Hepatic stellate cell (primary cell): Measurements from ENCODE around the gene ACOXL.

Experiments
- DNase-seq: peaks from one replicate; pipeline ENCODE4 v3.0.0; 2011; ENCODE audit warnings: low spot score

Gene ACOXL

DNA sequence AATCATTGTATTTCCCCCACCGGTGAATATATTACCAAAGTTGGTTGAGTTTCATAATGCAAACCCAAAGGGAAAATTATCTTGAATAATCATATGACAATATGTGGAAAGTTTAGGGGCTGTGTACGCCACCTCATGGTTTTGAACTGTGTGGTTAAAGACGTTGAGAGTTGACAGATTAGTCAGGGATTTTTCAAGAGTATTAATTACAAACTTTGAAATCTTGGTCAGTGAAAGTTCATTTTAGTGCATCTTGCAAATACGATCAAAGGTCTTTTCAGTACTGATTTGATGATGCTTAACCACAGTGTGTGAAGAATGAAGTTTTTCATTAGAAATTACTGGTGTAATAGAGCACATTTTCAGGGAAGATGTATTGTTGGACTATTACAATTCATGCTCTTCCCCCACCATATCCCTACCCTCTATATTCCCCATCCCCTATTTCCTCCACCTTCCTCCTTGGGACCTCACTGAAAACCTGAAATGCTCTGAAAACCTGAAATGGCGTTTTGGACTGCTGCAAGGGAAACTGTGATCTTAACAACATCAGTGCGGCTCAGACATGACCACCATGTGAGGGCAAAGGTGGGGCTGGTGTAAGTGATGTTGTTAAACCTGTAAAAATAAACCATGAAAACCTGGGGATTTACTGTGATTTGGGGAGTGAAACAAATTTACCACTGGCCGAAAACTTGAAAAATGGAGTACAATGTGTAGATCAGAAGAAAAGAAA is 383.8 kb downstream of the ACOXL start:
- DNase-seq = no peak

DNA sequence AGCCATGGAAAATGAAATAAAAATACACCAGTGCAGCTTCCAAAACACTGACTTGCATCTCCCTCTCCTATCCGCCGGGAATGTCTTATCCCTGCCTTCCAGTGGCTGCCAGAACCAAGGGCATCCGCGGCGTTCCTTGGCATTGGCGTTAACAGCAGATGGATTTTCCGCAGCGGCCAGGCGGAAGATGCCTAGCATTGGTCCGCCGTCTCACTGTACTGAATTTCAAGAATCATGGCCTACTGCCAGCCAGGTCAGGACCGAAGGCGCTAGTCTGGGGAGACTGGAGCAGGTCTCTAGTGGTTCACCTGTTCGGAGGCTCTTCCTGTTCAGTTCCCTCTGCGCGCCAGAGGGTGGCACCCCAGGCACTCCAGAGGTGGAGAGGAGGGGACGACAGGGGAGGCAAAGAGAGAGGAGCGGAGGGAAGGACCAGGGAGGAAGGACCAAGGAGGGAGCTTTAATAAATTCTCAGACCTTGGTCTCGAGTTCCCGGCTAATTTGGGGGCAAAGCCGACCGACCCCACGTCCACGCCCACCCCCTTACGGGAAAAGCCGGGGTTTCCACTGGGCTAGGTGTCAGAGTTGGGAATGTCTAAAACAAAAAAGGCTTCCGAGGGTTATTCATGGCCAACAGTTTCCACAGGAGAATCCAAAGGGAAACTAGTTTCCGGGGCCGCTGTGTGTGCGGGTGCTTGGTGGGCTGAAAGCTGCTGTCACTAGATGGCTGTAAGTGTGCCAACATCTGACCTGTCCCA is 384.6 kb downstream of the ACOXL start:
- peak; percentile 85 for DNase-seq

DNA sequence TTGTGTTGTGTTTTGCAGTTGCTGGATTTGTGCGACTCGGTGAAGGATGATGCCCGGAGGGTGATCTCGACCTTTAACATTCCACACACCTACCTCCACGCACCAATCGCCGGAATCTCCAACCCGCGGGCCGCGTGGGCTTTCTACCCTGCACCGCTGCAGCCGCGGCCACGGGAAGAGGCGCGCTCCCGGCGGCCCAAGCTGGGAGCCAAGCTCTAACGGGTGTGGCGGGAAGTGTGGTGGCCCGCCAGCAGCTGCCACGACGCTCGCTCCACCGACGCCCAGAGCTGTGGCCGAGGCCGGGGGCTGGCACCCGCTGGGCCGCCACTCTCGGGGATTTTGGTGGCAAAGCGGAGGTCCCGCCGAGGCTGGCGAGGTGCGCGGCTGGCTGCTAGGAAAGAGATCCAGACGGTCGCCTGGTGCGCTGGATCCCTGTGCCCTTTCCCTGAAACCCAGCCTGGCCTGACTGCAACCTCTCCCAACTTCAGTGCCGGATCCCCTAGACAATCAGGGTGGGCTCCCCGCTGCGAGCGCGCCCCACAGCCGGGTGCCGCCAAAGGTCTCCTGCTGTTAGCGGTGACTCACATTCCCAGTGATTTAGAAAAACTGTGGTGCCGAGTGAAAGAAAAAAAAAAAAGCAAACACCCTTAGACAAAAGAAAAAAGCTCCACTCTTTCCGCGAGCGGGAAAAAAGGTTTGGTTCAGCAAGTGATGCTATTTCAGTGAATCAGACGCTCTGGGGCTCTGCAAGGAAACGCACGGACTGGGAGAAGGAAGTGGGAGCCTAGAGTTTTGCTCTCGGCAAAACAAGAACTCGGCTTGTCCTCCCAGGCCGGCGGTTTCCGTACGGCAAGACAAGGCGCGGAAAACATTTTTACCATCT is 385.5 kb downstream of the ACOXL start:
- DNase-seq = peak; percentile 53

DNA sequence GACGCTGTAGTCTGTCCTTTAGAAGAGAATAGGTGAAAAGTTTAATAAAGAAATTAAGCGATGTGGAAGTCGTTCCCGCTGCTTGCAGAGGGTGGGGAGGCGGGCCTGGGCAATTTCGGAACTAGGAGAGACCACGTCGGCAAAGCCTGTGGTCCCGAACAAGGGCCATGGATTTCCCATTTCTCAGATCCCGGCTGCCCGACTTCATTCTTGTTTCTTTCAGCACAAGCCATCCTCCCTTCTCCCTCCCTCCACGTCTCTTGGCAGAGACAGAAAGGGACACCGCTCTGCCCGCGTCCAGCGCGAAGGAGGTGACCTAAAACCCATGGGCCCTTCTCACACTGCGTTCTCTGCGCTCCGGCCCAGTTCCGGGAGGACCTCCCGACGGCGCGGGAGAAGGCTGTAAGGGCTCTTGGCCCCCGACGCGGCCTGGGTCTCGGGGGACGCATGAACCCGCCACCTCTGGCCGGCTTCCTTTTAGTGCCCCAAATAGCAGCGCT is 386.2 kb downstream of the ACOXL start:
- DNase-seq = no peak

DNA sequence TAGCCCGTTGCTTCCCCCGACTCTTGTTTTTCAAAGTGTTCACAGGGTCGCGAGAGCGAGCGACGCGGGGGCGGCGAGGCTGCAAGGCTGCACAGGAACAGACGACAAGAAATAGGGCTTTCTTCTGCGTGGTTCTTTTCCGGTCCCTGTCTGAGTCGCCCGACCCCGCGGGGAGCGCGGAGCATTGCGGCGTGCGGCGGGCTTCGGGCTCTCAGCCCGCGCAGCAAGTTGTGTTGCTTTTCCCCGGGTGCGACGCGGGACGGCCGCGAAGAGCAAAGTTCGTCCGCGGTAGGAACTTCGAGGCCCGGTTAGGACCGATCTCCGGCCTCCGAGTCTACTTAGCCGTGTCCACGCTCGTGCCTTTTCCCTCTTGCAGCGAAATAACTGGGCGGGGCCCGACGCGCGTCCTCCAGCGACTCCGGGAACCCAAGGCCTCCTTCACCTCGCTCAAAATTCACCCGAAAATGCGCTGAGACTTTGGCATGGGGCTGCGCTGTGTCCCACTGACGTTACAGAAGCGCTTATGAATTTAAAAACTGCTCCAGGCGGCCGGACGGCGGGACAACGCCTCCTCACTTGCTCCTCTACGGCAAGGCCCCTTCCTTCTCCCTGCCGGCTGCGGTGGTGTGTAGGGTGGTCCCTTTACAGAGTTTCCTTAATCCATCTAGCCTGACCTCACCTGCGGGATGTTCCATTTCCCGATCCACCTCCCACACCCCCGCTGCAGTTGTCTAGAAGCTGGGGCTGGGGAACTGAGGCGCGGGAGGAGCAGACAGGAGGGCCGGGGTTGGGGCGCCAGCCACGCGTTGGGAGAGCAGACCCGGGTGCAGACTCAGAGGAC is 386.8 kb downstream of the ACOXL start:
- DNase-seq = no peak

DNA sequence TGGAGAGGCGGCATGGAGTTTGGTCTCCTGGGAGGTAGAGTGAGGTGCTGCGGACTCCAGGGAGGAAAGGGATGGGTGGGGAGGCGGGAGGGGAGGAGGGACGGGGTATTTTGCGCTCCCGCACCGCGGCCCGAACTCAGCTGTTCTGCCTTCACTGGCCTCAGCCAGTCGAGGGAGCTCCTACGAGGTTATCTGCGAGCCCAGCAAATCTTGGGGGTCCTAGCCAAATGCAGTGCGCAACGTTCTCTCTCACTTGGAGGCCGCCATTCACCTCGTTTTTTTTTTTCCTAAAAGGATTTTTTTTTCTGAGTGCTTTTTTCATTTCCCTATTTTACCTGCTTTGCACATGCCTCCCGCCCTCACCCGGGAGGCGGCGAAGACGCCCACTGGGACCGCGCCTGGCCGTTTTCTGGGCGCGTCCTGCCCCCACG is 387.5 kb downstream of the ACOXL start:
- no peak for DNase-seq

DNA sequence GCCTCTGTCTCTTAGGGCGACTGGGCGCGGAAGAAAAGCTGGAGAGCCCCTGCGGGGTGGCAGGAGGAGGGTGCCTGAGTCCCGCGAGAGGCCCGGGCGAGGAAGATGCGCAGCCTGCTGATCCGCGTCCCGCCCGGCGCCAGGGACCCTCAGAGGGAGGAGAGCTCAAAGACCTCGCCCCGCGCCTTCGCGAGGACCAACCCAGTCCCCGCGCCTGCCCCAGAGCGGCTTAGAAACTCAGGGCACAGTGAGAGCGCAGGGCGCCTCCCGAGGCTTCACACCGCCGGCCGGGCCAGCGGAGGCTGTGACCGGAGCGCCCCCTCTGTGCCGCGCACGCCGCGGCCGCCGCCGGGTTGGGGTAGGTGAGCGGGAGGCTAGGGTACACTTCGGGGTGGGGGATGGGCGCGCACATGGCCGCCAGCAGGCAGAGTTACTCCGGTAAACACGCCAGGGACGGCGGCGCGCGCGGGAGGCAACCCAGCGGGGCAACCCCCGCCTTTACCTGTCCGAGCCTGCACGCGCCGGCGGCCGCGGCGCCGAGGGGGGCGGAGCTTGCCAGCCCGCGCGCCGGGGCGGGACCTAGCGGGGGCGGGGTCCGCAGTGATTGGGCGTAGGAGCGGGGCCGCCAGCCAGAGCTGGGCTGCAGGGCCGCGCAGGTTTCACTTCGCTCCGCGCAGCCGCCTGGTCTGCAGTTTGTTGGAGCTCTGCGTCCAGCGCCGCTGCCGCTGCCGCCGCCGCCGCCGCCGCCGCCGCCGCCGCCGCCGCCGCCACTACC is 388.1 kb downstream of the ACOXL start, which contains the start of gene BCL2L11:
BCL2L11 (plus strand) TSS at position 662 of the 775 bp plus-strand sequence. CDS start 2,832 bp downstream, outside the sequence.
- peak; percentile 88 for DNase-seq

DNA sequence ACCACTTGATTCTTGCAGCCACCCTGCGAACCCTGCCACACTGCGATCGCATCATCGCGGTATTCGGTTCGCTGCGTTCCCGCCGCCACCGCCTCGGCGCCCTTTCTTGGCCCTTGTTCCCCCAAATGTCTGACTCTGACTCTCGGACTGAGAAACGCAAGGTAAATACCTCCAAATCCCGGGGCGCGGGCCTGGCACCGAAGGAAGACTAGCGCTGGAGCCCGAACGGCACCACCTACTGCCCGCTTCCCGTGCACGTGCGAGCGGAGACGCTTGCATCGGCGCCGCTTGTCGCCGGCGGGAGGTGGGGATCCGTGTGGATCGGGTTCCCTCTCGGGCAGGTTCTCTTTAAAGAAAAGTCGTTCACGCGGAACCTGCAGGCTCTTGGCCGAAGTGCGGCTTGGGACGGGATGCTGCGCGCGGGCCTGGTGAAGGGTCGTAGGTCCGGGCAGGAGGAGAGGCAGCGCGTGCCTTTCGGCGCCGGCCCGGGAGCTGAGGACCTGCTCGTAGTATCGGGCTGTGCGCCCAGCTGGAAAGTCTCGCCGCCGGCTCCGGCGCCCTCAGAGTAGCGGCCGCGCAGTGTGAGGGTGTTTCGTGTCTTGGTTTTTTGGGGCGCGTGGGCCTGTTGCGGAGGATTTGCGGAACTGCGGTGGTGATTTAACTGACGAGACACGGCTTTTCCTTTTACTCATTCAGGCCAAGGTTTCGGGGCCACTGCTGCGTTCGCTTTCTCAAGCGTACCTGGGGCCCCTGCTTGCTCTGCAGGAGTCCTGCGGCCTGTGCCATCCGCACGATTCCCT is 388.9 kb downstream of the ACOXL start:
- peak; percentile 43 for DNase-seq

DNA sequence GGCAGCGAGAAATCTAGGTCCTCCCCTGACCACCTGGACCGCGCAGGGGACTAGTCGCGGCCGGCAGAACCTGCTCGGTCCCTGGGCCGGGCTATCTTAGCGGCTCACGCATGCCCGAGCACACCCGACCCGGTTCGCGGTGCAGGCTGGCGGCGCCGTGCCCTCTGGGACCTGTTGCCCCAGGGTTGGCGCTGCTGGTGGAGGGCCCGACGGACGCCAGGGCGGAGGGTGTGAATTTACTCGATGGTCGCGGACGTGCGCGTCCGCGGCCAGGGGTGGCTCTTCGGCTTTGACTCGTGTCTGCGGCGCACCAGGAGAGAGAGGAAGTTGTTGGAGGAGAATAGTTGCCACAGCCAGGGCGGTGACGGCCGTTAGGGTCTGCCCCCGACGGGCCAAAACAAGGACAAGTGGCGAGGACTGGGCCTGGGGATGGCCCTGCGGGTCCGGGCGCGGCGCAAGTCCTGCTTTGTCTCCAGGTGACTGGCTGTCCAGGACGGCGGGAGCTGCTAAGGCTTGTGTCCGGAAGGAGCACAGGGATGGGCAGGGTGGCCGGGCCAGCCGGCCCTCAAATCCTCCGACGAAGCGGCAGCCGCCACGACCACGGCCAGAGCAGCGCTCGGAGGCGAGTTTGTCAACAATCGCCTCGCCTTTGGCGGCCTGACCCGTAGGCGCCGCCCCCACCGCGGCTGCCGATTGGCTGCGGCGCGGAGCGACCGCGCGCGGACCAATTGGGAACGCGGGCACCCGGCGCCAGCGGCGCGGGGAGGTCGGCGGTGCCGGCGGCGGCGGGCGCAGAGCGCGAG is 389.7 kb downstream of the ACOXL start:
- DNase-seq = peak; percentile 95

DNA sequence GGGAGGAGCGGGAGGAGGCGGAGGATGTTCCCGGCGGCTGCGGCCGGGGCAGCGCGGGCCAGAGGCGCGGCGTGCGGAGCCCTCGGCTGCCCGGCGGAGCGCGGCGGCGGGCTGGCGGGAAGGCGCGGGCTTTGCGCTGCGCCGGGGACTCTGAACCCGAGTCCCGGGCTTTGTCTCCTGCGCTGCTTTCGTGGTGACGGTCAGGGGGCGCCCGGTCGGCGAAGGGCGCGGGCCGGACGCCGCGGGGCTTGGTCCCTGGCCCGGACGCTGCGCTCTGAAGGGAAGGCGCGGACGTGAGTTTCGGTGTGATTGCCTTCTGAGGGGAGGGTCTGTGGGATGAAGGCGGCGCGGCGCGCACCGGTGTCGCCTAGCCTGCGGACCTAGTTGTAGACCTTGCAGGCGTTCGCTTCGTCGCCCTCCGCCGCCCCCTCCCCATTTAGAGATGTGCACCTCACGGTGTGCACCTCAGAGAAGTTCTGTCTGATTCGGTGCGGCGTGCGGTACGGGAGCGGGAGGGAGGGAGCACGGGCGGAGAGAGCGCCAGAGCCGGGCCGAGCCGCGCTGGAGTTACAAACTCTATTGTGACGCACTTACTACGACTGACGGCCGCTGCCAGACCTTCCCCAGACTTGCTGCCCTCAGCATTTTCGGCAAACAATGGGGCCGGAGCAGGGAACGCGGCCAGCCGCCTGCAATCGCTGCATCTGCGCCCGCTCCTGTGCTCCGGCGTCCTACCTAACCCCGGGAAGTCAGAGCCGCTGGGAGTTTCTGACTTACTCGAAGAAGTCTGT is 390.5 kb downstream of the ACOXL start:
- DNase-seq = peak; percentile 65

DNA sequence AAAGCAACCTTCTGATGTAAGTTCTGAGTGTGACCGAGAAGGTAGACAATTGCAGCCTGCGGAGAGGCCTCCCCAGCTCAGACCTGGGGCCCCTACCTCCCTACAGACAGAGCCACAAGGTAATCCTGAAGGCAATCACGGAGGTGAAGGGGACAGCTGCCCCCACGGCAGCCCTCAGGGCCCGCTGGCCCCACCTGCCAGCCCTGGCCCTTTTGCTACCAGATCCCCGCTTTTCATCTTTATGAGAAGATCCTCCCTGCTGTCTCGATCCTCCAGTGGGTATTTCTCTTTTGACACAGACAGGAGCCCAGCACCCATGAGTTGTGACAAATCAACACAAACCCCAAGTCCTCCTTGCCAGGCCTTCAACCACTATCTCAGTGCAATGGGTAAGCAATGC is 391.4 kb downstream of the ACOXL start:
- DNase-seq = no peak

DNA sequence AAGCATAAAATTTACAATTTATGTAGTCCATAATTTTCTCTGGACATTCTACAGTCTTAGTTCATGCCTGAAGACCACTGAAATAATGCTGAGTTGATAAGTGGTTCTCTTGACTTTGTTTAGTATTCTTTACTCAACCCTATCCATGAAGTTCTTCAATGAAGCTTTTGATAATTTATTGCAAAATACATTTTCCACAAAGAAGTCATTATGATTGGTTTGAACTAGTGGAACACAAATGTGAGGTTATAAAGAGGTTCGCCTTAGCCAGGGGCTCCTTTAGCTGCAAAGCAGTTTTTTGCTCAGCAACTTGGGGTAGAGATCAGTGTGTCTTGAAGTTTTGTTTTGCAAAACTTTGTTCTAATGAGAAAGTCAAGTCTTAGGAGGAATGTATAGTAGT is 394.2 kb downstream of the ACOXL start:
- no peak for DNase-seq

DNA sequence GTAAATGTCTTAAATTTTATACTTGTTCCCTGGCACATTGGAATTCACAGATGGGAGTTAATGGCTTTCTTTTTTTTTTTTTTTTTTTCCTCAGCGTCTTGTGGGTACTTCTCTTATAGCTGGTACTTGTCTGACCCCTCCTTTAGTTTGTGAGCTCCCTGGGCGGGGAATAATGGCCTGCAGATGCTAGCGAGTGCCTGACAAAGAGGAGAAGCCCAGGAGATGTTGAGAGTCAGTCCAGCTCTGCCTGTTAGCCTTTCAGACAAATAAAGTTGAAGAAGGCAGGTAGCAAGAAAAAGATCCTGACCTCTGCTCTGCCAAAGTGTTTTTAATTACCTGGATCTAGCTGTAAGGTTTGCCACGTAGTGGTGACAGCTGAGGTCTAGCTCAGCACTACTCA is 395.0 kb downstream of the ACOXL start:
- DNase-seq = no peak

DNA sequence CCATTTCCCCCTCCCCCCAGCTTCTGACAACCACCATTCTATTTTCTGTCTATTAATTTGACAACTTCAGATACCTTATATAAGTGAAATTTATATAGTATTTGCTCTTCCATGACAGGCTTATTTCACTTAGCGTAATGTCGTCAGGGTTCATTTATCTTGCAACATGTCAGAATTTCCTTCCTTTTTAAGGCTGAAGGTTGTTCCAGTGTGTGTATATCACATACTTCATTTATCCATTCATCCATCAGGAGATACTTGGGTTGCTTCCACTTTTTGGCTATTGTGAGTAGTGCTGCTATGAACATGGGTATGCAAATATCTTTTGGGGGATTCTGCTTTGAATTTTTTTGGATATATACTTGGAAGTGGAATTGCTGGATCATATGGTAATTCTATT is 395.7 kb downstream of the ACOXL start:
- DNase-seq = no peak

DNA sequence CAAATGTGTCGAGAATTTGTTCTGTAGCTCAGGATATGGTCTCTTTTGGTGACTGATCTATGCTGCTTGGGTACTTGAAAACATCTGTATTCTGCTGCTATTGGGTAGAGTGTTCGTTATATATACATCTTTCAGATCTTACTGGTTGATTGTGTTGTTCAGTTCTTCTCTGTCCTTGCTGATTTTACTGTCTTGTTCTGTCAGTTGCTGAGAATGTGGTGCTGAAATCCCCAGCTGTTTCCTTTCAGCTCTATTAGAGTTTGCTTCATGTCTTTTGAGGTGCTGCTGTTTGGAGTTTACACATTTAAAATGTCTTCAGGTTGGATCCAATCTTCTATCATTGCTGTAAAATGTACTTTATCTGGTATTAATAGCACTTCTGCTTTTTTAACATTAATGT is 401.2 kb downstream of the ACOXL start:
- DNase-seq = no peak

DNA sequence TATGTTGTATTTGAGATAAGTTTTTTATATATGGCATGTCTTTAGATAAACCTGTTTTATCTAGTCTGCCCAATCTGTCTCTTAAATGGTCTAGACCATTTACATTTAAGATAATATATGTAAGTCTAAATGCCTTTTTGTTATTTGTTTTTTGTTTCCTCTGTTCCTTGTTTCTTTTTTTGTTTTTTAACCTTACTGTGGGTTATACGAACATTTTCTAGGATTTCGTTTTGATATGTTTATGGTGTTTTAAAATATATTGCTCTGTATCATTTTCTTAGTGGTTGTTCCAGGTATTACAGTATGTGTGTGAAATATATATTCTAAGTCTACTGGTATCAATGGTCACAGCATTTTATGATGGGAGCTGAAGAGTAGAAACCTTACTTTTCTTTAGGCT is 401.7 kb downstream of the ACOXL start:
- DNase-seq = no peak

DNA sequence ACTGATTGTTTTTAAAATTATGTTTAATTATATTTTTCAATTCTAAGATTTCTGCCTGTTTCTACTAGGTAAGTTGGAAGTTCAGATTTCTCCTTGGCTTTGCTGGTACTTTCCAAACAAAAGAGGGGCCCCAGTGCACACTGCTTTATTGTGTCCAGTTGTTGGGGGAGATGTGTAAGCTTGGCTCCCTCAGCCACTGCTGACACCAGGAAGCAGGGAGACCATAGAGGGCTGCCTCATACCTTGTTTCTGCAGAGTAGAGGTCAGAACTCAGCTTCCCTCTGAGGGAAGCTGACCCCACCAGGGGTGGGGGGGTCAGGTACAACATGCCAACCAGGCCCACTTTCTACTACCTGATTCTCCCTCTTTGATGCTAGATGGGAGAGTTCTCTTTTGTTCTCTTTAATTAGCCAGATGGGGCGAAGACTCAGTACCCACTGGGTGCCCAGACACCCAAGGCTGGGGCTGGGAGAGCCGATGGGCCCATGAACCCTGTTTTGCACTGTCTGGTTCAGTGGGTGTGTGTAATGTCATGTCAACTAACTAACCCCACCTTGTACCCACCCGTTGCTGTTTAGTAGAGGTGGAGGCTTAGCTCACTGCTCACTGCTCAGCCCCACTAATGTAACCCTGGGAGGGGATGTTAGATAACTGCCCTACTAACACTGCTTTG is 403.0 kb downstream of the ACOXL start:
- no peak for DNase-seq
